OCI-LY3 (cell line): ENCODE data around the gene NSDHL.
"Not testable (repeated sequence)": the region's sequence is repeated elsewhere in the genome, so short reads cannot be mapped to it uniquely, and the experiment has no call there.

ENCODE experiments used
- EZH2phosphoT487 ChIP-seq: fragments of 200-600 bp; shearing (Covaris generic); IDR thresholded peaks from 2 replicates; pipeline ENCODE4 v1.6.1; 2018; ENCODE audit warnings: antibody characterized with exemption, mixed run types, low read depth
- TF ChIP-seq, protein P1 (sequence below): fragments of 200-600, 300-600 bp; sonication (generic); IDR thresholded peaks from 2 replicates; pipeline ENCODE4 v1.5.1; 2014; ENCODE audit warnings: antibody characterized with exemption, low read length, low read depth

DNA sequence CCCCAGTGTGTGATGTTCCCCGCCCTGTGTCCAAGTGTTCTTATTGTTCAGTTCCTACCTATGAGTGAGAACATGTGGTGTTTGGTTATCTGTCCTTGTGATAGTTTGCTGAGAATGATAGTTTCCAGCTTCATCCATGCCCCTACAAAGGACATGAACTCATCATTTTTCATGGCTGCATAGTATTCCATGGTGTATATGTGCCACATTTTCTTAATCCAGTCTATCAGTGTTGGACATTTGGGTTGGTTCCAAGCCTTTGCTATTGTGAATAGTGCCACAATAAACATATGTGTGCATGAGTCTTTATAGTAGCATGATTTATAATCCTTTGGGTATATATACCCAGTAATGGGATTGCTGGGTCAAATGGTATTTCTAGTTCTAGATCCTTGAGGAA lies 4.6 kb downstream of the NSDHL start:
- TF ChIP-seq, protein P1, sequence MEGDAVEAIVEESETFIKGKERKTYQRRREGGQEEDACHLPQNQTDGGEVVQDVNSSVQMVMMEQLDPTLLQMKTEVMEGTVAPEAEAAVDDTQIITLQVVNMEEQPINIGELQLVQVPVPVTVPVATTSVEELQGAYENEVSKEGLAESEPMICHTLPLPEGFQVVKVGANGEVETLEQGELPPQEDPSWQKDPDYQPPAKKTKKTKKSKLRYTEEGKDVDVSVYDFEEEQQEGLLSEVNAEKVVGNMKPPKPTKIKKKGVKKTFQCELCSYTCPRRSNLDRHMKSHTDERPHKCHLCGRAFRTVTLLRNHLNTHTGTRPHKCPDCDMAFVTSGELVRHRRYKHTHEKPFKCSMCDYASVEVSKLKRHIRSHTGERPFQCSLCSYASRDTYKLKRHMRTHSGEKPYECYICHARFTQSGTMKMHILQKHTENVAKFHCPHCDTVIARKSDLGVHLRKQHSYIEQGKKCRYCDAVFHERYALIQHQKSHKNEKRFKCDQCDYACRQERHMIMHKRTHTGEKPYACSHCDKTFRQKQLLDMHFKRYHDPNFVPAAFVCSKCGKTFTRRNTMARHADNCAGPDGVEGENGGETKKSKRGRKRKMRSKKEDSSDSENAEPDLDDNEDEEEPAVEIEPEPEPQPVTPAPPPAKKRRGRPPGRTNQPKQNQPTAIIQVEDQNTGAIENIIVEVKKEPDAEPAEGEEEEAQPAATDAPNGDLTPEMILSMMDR = not testable (repeated sequence)
- not testable (repeated sequence) for TF ChIP-seq EZH2phosphoT487
